ENCODE results near the gene MALSU1. TPM values are rescaled to one million over a fixed set of nuclear protein-coding genes. Genes with fewer than 3 reads are reported as not detected.

The MALSU1 gene
- total and polyA plus RNA-seq, 2 of the 13 experiments (the other 11 are each of a cell fraction or from before 2014, with no cell fraction given): 72.0 to 141 TPM

- TF ChIP-seq HNF4G (IDR thresholded peaks at IDR 0.05; ENCODE audit: borderline replicate concordance, low read depth, low read length): peak; percentile 22; the same call in 1 of the 2 replicates
- no peak for TF ChIP-seq HNF4G (CRISPR knock-in tag; IDR thresholded peaks at IDR 0.05; ENCODE audit: borderline replicate concordance, low read depth)
- peak; percentile 86 for TF ChIP-seq NCOA2 (CRISPR knock-in tag; IDR thresholded peaks at IDR 0.05)
- peak; percentile 68 for TF ChIP-seq ZMYM4 (CRISPR knock-in tag; IDR thresholded peaks at IDR 0.05)
- no peak for TF ChIP-seq ZEB1 (IDR thresholded peaks at IDR 0.05; ENCODE audit: insufficient replicate concordance, low read depth)
- TF ChIP-seq ZNF614 (CRISPR knock-in tag; IDR thresholded peaks at IDR 0.05; ENCODE audit: borderline replicate concordance): no peak
- no peak for TF ChIP-seq ZNF264 (CRISPR knock-in tag; IDR thresholded peaks at IDR 0.05)
- TF ChIP-seq SIX1 (CRISPR knock-in tag; IDR thresholded peaks at IDR 0.05; ENCODE audit: borderline replicate concordance): no peak
- TF ChIP-seq ZNF782 (CRISPR knock-in tag; IDR thresholded peaks at IDR 0.05; ENCODE audit: borderline replicate concordance): no peak
- TF ChIP-seq ZNF7 (CRISPR knock-in tag; IDR thresholded peaks at IDR 0.05): peak; percentile 75
- TF ChIP-seq IRF9 (CRISPR knock-in tag; IDR thresholded peaks at IDR 0.05; ENCODE audit: borderline replicate concordance): no peak
- TF ChIP-seq BCL6 (CRISPR knock-in tag; IDR thresholded peaks at IDR 0.05): 0 out of 2 replicates have a peak, but pooled peaks have one; percentile 20
- TF ChIP-seq MYPOP (CRISPR knock-in tag; IDR thresholded peaks at IDR 0.05): no peak
- TF ChIP-seq HBP1 (CRISPR knock-in tag; IDR thresholded peaks at IDR 0.05; ENCODE audit: low read depth): no peak
- TF ChIP-seq SNAPC2 (CRISPR knock-in tag; IDR thresholded peaks at IDR 0.05): 0 out of 2 replicates have a peak, but pooled peaks have one; percentile 19
- TF ChIP-seq ZNF496 (CRISPR knock-in tag; IDR thresholded peaks at IDR 0.05; ENCODE audit: insufficient replicate concordance): no peak
- TF ChIP-seq ATF5 (CRISPR knock-in tag; IDR thresholded peaks at IDR 0.05; ENCODE audit: low read depth): no peak
- no peak for TF ChIP-seq MAX (IDR thresholded peaks at IDR 0.05)
- no peak for TF ChIP-seq HMG20A (CRISPR knock-in tag; IDR thresholded peaks at IDR 0.05; ENCODE audit: borderline replicate concordance)
- no peak for TF ChIP-seq ATM (IDR thresholded peaks at IDR 0.05; ENCODE audit: borderline replicate concordance)
- no peak for TF ChIP-seq TBL1XR1 (IDR thresholded peaks at IDR 0.05; ENCODE audit: borderline replicate concordance, low read length, partially characterized antibody)
- no peak for TF ChIP-seq MAFF (IDR thresholded peaks at IDR 0.05; ENCODE audit: low read depth, low read length)
- peak; percentile 42; the same call in 1 of the 2 replicates for TF ChIP-seq ELF3 (CRISPR knock-in tag; IDR thresholded peaks at IDR 0.05)
- TF ChIP-seq PPARG (CRISPR knock-in tag; conservative IDR thresholded peaks at IDR 0.05): 0 out of 2 replicates have a peak, but pooled peaks have one; percentile 31
- TF ChIP-seq ZNF619 (CRISPR knock-in tag; IDR thresholded peaks at IDR 0.05): no peak
- no peak for TF ChIP-seq MAZ (IDR thresholded peaks at IDR 0.05; ENCODE audit: borderline replicate concordance, low read depth, low read length)
- TF ChIP-seq MAZ (CRISPR knock-in tag; IDR thresholded peaks at IDR 0.05; ENCODE audit: low read depth): no peak
- no peak for TF ChIP-seq KLF12 (CRISPR knock-in tag; IDR thresholded peaks at IDR 0.05; ENCODE audit: borderline replicate concordance)
Observed at GRCh38 chr7:23358152-23358674, 59.1 kb downstream of the MALSU1 start (continued).
